ENCODE measurements around the gene CYP27C1.
"Not testable (repeated sequence)": the region's sequence is repeated elsewhere in the genome, so short reads cannot be mapped to it uniquely, and the experiment has no call there.

The CYP27C1 gene

GRCh38 chr2:127169066-127169660 lies 50.9 kb downstream of the CYP27C1 start:
- DNase-seq = no peak

GRCh38 chr2:127166231-127166860 lies 53.8 kb downstream of the CYP27C1 start:
- no peak for DNase-seq

DNA sequence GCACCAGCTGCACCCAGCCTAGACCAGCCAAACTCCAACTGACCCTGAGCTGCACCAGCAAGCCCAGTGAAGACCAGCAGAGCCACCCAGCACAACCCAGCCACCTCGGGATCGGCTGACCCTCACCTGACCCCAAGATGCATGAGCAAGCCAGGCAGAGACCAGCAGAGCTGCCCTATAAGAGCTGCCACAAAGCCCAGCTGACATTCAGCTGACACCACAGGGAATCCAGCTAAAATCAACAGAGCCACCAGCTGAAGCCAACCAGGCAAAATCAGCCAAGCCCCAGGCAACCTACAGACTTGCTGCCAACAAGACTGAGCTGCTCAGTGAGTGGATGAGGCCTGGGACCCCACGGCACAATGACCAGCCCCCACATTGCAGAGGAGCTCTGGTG lies 54.6 kb downstream of the CYP27C1 start:
- no peak for DNase-seq

GRCh38 chr2:127164761-127165538 lies 55.1 kb downstream of the CYP27C1 start:
- no peak for DNase-seq

- no peak for DNase-seq
These were observed 56.2 kb downstream of the CYP27C1 start for GRCh38 chr2:127163921-127164320.

DNA sequence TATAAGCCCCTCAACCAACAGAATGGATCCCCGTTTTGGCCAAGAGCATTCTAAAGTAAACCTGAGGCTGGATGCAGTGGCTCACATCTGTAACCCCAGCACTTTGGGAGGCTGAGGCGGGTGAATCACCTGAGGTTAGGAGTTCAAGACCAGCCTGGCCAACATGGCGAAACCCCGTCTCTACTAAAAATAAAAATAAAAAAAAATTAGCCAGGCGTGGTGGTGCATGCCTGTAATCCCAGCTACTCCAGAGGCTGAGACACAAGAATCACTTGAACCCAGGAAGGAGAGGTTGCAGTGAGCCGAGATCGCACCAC lies 57.1 kb downstream of the CYP27C1 start:
- not testable (repeated sequence) for DNase-seq

DNA sequence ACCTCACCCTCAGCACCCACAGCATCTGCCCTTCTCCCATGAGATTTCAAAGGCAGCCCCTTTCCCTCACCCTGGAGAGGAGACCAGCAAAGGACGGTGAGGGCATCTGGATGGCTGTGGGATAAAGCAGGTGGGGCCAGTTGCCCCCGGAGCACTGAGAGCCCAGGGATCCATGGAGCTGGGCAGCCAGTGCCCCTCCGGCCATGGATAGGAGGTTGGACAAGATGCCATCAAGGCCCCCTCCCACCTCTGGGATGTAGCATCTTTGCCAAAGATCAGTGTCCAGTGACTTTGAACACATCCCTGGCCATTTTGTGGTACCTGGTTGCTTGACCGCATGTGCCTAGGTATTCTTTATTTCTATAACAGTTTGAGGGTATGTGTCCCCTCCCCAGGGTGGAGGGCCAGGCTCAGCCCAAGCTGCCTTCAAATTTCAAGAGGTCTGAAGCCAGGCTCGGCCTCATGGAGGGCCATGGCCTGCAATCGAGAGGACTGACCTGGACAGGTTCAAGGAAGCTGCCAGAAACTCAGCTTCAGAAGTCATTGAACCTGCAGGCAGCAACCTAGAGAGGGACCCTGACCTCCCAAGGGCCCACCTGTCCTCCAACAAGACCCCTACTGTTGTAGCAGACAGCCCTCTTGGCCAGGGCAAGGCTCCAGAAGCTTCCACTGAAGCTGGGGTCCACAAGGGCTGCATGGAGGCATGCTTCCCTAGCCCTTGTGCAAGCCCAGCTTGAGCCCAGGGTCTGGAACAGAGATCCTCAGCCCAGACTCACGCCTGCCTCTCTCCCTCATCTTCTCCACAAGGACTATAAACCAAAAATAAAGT lies 57.6 kb downstream of the CYP27C1 start:
- DNase-seq = no peak

GRCh38 chr2:127161176-127162136 lies 58.6 kb downstream of the CYP27C1 start:
- no peak for DNase-seq

GRCh38 chr2:127160676-127161075 lies 59.4 kb downstream of the CYP27C1 start:
- DNase-seq = no peak

GRCh38 chr2:127159543-127159942 lies 60.6 kb downstream of the CYP27C1 start:
- DNase-seq = no peak

- DNase-seq = no peak
These were observed 61.3 kb downstream of the CYP27C1 start for GRCh38 chr2:127158614-127159290.

- no peak for DNase-seq
These were observed 62.2 kb downstream of the CYP27C1 start for GRCh38 chr2:127157651-127158485.

DNA sequence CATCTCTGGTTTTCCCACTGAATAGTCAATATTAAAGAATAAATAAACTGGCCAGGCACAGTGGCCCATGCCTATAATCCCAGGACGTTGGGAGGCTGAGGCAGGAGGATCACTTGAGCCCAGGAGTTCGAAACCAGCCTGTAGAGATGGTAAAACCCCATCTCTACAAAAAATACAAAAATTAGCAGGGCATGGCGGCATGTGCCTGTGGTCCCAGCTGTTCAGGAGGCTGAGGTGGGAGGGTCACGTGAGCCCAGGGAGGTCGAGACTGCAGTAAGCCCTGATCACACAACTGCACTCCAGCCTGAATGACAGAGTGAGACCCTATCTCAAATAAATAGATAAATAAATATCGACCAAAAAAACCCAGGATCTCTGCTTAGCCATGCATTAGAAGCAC lies 63.0 kb downstream of the CYP27C1 start:
- no peak for DNase-seq

GRCh38 chr2:127155947-127156346 lies 64.2 kb downstream of the CYP27C1 start:
- DNase-seq = no peak

- DNase-seq = no peak
These were observed 65.0 kb downstream of the CYP27C1 start for GRCh38 chr2:127155028-127155581.

GRCh38 chr2:127154396-127154795 lies 65.7 kb downstream of the CYP27C1 start:
- DNase-seq = no peak

DNA sequence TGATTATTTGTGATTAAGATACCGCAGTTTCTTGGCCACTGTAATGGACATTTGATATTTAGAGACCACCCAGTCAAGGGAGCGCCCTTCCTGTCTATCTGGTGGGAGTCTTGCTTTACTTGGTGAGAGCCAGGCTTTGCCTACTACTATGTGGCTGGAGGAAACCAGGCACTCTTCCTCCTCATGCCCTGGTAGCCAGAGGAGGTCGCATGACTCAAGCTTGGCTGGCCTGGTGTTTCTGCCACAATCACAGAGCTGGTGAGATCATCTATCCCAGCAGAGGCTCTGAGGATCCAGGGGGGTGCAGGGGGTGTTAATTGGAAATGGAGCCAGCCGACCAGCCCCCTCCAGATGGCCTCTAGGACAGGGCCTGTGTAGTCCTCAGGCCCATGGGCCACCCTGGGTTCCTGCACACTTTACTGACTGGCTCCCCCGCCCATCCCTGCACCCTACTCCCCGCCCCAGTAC lies 66.4 kb downstream of the CYP27C1 start:
- no peak for DNase-seq

DNA sequence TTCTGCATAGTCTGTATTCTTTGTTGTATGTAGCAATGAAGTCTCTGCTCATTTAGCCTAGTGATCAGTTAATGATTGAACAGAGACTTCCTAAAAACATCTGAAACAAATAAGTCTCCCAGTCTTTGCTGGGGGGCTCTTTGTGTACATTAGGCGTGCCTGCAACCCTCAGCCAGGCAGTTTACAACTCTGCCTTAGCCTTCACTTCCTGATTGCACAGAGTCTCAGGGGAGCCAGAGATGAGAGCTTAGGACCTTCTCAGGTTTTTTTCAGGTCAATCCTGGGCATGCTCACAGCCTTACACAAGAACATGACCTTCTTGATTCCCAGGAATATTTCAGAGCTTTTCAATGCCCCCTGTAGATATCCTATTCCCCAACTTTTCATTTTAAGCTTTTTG lies 69.1 kb downstream of the CYP27C1 start:
- no peak for DNase-seq

- DNase-seq = no peak
These were observed 70.7 kb downstream of the CYP27C1 start for GRCh38 chr2:127149384-127149783.

GRCh38 chr2:127146820-127147502 lies 73.1 kb downstream of the CYP27C1 start:
- DNase-seq = no peak
